Ovary (tissue), 3 donors: ENCODE data around the gene PSMB9.

ENCODE experiments used
- CTCF ChIP-seq, 3 donors: fragments of 450-650 bp in 2 of 3; fragments of 200-600 bp in 1 of 3; IDR thresholded peaks; one replicate each; pipeline versions ENCODE4 v1.5.1 to v1.8.0; 2016 to 2022; ENCODE audit warnings: antibody characterized with exemption in 3 of 3, mild to moderate bottlenecking in 1 of 3
- EP300 ChIP-seq: sonication (generic); formaldehyde crosslinking; IDR thresholded peaks from one replicate; pipeline ENCODE4 v1.6.1; 2017; ENCODE audit warnings: antibody characterized with exemption
- POLR2A ChIP-seq: fragments of 450-650 bp; IDR thresholded peaks from one replicate; pipeline ENCODE4 v1.6.1; 2017; ENCODE audit warnings: antibody characterized with exemption, mild to moderate bottlenecking, moderate library complexity
- donor health status: DM: no; HTN: no; CAD: no.

GRCh38 chr6:32843979-32844838 lies 9.8 kb upstream of the PSMB9 start, which contains the start of gene PSMB8:
- TF ChIP-seq CTCF (IDR thresholded peaks at IDR 0.05) = peak; percentile 19 to 39 (median 39)
- TF ChIP-seq EP300 = no peak
- peak; percentile 91 for TF ChIP-seq POLR2A
